ENCODE results near the gene TXNDC2.
A peak's percentile ranks its signal among the peaks of the same experiment; 100 is the strongest.

The TXNDC2 gene

GRCh38 chr18:9885170-9886004, at the start of gene TXNDC2:
TSS of gene TXNDC2 (plus strand) at chr18:9885973. CDS start at chr18:9886681, 708 bp downstream.
- TF ChIP-seq CTCF (IDR thresholded peaks at IDR 0.05) = no peak
- Histone ChIP-seq H3K27ac (no peak within 1 kb of the TSS), H3K4me3 (no peak within 1 kb of the TSS)
- no peak for DNase-seq (ENCODE audit: low spot score)

- H3K27ac ChIP-seq = peak overlapping the region in 1 of 2 donors; percentile 53
- H3K4me3 ChIP-seq = no peak overlapping the region
- no peak for DNase-seq (ENCODE audit: low spot score)
- TF ChIP-seq CTCF (IDR thresholded peaks at IDR 0.05) = no peak
Observed at GRCh38 chr18:9838144-9838877, 47.5 kb upstream of the TXNDC2 start.

GRCh38 chr18:9839211-9839610, 46.6 kb upstream of the TXNDC2 start:
- H3K4me3 ChIP-seq = no peak overlapping the region
- peak overlapping the region in 1 of 2 donors; percentile 53 for H3K27ac ChIP-seq
- TF ChIP-seq CTCF (IDR thresholded peaks at IDR 0.05) = no peak
- DNase-seq (ENCODE audit: low spot score) = no peak

GRCh38 chr18:9839853-9840252, 45.9 kb upstream of the TXNDC2 start:
- H3K27ac ChIP-seq = no peak overlapping the region
- no peak overlapping the region for H3K4me3 ChIP-seq
- DNase-seq (ENCODE audit: low spot score) = no peak
- TF ChIP-seq CTCF (IDR thresholded peaks at IDR 0.05) = no peak

GRCh38 chr18:9841752-9842151, 44.0 kb upstream of the TXNDC2 start:
- DNase-seq (ENCODE audit: low spot score) = no peak
- Histone ChIP-seq H3K4me3 (no peak overlapping the region), H3K27ac (no peak overlapping the region)
- no peak for TF ChIP-seq CTCF (IDR thresholded peaks at IDR 0.05)

GRCh38 chr18:9842448-9842847, 43.3 kb upstream of the TXNDC2 start:
- no peak for TF ChIP-seq CTCF (IDR thresholded peaks at IDR 0.05)
- Histone ChIP-seq H3K27ac (no peak overlapping the region), H3K4me3 (no peak overlapping the region)
- DNase-seq (ENCODE audit: low spot score) = no peak

All from coronary artery (tissue), 2 donors.